Lower leg skin (tissue), 4 donors: Measurements from ENCODE around the gene GPR84. TPM values are rescaled to one million over a fixed set of nuclear protein-coding genes. Genes with fewer than 3 reads are reported as not detected.
A peak's percentile ranks its signal among the peaks of the same experiment; 100 is the strongest.
"Not testable (repeated sequence)": the region's sequence is repeated elsewhere in the genome, so short reads cannot be mapped to it uniquely, and the experiment has no call there.

Source experiments
- DNase-seq, 2 donors: peaks; one replicate each; pipeline ENCODE4 v3.0.0-alpha.2; 2019; ENCODE audit warnings: low spot score in 2 of 2
- H3K4me3 ChIP-seq: fragments of 200-600 bp; sonication (generic); 2 replicates; pipeline ENCODE4 v1.5.1; 2017; ENCODE audit warnings: mild to moderate bottlenecking, low read depth; ENCODE audit not compliant: poor library complexity, severe bottlenecking
- CTCF ChIP-seq, 3 donors: fragments of 450-650 bp; IDR thresholded peaks; one replicate each; pipeline ENCODE4 v1.5.1; 2016; ENCODE audit warnings: antibody characterized with exemption in 3 of 3, mild to moderate bottlenecking in 3 of 3, moderate library complexity in 2 of 3
- POLR2A ChIP-seq, 2 donors: fragments of 450-650 bp; IDR thresholded peaks; one replicate each; pipeline ENCODE4 v1.6.1; 2016 to 2017; ENCODE audit warnings: antibody characterized with exemption in 2 of 2, mild to moderate bottlenecking in 1 of 2, moderate library complexity in 1 of 2
- WGBS, 2 donors: methylation state at CpG; one replicate each; pipeline ENCODE4 v1.1.5; 2018; 5-methylcytosine and 5-hydroxymethylcytosine counted together
- intact Hi-C: fragments of 100-400 bp; cut with DNase I; formaldehyde crosslinking; loops from one replicate; pipeline ENCODE4 v1.15.0; 2023; ENCODE audit warnings: low total_unique reads
- total RNA-seq, 4 donors: library from RNA; depleted of rRNA; stranded (reverse); fragments of >200 nt; gene quantifications; one replicate each; pipeline ENCODE4 v1.1.0, GENCODE V29; 2016

Gene GPR84
- total RNA-seq, 4 donors from 2014 or later = 0.42 TPM; not detected in 3

GRCh38 chr12:54358191-54358944 is 5.9 kb downstream of the GPR84 start:
- DNase-seq = no peak
- TF ChIP-seq CTCF (IDR thresholded peaks at IDR 0.05) (no peak), POLR2A (IDR thresholded peaks at IDR 0.05) (no peak)
- intact Hi-C loops = no loop called here
- peak overlapping the region; percentile 70 for H3K4me3 ChIP-seq
- 8 to 11% methylated on average over 15 of the region's 15 CpGs for WGBS, 2 donors

GRCh38 chr12:54357506-54358190 is 6.6 kb downstream of the GPR84 start:
- H3K4me3 ChIP-seq = no peak overlapping the region
- intact Hi-C loops = no loop called here
- TF ChIP-seq POLR2A (IDR thresholded peaks at IDR 0.05) = no peak
- no peak for TF ChIP-seq CTCF (IDR thresholded peaks at IDR 0.05)
- DNase-seq = no peak
- WGBS, 2 donors = 54 to 57% methylated on average over 2 of the region's 2 CpGs

GRCh38 chr12:54356951-54357356 is 7.3 kb downstream of the GPR84 start:
- 89 to 94% methylated on average over 4 of the region's 4 CpGs for WGBS, 2 donors

GRCh38 chr12:54356228-54356627 is 8.1 kb downstream of the GPR84 start:
- TF ChIP-seq POLR2A (IDR thresholded peaks at IDR 0.05) (no peak), CTCF (IDR thresholded peaks at IDR 0.05) (no peak)
- intact Hi-C loops = no loop called here
- 69 to 82% methylated on average over 3 of the region's 3 CpGs for WGBS, 2 donors
- DNase-seq = no peak
- no peak overlapping the region for H3K4me3 ChIP-seq

More at GRCh38 chr12:54356951-54357356, 7.3 kb downstream of the GPR84 start:
- DNase-seq = no peak
- intact Hi-C loops = no loop called here
- H3K4me3 ChIP-seq = no peak overlapping the region
- no peak for TF ChIP-seq POLR2A (IDR thresholded peaks at IDR 0.05)
- TF ChIP-seq CTCF (IDR thresholded peaks at IDR 0.05) = no peak

- WGBS, 2 donors = 68 to 76% methylated on average over 6 of the region's 6 CpGs
- TF ChIP-seq POLR2A (IDR thresholded peaks at IDR 0.05) = no peak
- no peak for TF ChIP-seq CTCF (IDR thresholded peaks at IDR 0.05)
- no peak overlapping the region for H3K4me3 ChIP-seq
- intact Hi-C loops = no loop called here
- DNase-seq = no peak
Observed at GRCh38 chr12:54355104-54355815, 9.0 kb downstream of the GPR84 start.

- WGBS, 2 donors = 80 to 84% methylated on average over 7 of the region's 7 CpGs
- intact Hi-C loops, H3K4me3 ChIP-seq, DNase-seq: not testable (repeated sequence)
Observed at GRCh38 chr12:54354271-54354670, 10.0 kb downstream of the GPR84 start.
